CD4-positive, alpha-beta T cell treated with Interleukin-4 for 1 hour (primary cell): ENCODE measurements around the gene GNAI1.

Source experiments
- DNase-seq, 2 donors: peaks; one replicate each; pipeline ENCODE4 v3.0.0-alpha.2; 2020 to 2022

The GNAI1 gene

GRCh38 chr7:80134536-80135308 is at the start of gene GNAI1:
GNAI1 (plus strand) TSS chr7:80134831; CDS start chr7:80135161, 330 bp downstream.
- no peak for DNase-seq

DNA sequence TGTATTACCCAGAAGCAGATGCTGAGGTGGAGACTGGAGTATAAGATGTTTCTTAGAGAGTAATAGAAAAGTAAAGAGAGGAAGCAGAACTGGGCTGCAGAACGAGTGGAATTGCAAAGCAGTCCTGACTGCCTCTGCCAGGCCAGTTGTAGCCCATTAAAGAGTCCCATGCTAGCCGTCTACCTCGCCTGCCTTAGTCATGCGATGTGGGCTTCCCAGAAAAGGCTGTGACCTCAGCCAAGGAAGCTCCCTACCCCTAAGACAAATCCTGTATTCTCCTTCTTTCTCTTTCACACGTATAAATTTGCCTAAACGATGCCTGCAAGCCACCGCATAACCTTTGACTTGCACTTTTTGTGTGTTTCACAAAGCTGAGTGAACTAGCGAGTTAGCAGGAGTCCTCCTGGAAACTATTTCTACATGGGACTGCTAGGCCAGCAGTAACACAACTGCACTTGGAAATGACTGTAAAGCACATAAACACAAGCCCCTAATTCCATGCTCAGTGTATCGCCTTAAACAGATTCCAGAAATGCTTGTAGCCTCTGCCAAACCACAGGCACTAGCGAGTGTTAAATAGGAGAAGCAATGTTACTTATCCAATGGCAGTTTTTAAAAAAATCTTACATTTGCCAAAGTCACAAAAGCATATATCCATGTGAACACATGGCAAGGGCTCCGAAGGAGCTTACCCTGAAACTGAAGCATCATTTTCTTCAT is 47.4 kb upstream of the GNAI1 start:
- DNase-seq: no peak

GRCh38 chr7:80087771-80088170 is 46.9 kb upstream of the GNAI1 start:
- no peak for DNase-seq

DNA sequence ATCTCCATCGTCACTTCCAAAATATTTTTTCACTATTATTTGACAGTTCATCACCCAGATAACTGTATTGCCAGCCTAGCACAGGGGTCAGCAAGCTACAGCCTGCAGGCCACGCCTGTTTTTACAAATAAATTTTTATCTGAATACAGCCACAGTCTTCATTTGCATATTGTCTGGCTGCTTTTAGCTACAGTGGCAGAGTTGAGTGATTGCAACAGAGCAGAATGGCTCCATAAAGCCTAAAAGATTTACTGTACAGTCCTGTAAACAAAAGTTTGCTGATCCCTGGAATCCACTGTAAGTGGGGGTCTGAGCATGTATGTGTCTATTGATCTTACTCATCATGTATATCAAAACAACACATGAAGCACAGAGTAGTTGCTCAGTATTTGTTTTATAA is 45.9 kb upstream of the GNAI1 start:
- no peak for DNase-seq

DNA sequence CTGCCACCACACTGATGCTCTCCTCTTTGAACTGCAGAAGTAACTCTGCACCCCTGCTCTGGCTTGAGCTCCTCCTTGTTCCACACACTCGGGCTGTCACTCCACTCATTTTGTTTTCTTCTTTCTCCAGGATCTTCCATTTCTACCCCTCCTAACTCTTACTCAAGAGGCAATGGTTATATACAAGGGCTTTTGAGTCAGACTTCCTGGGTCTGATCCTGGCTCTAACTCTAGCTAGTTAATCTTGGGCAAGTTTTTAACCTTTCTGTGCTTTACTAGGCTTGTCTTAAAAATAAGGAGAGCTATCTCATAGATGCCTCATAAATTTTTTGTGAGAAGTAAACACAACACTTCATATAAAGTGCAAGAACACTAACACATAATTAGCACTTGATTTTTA is 45.3 kb upstream of the GNAI1 start:
- DNase-seq: no peak

GRCh38 chr7:80093349-80093748 is 41.3 kb upstream of the GNAI1 start:
- DNase-seq: no peak

DNA sequence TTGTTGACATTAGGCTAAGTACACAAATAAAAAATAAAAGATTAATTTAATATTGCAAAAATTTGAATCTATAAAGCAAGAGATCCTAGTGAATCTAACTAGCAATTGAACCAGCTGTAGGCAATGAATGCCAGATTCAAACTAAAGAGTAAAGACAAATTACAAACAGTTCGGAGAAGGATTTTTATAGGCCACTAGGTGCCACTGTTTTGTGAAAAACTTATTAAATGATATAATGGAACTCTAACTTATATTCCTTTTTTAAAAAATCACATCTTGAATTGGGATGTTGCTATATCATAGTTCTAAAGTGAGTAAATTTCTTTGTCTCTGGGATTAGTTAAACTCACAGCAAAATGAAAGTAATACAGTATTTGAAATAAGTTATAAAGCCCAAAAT is 39.1 kb upstream of the GNAI1 start:
- DNase-seq: no peak

DNA sequence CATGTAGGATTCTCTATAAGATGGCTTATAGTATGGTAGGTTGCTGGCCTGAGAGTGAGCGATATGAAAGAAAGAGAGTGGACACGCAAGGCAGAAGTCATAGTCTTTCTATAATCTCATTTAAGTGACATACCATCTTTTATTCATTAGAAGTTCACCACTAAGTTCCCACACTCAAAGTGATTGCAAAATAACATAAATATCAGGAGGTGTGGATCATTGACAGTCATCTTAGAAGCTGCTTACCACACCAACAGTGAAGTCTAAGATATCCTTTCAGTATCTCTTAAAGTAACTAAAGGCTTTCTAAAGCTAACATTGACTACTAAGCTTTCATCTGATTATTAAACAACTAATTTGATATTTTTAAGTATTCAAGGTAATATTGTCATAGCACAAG is 36.9 kb upstream of the GNAI1 start:
- DNase-seq: no peak

DNA sequence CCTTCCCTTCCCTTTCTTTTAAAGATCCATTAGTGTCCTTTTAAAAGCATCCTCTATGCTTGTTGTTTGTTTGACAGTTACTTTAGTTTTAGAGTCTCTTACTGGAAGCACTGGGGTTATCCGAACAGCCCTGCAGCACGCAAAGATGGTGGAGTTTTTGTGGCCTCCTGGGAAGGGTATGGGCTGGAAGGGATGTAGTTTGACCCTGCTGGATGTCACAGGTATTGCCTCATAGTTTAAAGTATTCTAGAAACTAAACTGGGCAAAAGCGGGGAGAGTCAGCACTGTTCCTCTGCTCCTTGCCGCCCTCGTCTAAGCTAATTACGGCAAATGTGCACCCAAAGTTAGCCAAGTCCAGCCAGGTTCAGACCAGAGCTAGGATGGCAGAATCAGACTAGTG is 35.8 kb upstream of the GNAI1 start:
- DNase-seq: no peak

DNA sequence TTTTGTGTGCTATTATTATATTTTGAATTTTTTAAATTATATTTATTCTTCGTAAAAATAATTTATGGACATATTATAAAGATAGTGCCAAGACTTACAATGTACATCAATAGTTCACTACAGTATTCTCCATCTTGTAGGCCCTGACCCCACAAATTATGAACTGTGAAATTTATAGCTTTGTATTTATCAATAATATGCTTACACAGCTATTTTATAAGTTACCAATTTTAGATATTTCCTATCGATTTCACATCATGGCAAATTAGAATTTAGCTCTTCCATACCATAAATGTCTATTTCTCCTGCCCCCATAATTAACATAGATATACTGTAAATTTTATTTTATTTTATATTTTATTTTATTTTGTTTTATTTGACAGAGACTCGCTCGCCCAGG is 34.4 kb upstream of the GNAI1 start:
- no peak for DNase-seq

DNA sequence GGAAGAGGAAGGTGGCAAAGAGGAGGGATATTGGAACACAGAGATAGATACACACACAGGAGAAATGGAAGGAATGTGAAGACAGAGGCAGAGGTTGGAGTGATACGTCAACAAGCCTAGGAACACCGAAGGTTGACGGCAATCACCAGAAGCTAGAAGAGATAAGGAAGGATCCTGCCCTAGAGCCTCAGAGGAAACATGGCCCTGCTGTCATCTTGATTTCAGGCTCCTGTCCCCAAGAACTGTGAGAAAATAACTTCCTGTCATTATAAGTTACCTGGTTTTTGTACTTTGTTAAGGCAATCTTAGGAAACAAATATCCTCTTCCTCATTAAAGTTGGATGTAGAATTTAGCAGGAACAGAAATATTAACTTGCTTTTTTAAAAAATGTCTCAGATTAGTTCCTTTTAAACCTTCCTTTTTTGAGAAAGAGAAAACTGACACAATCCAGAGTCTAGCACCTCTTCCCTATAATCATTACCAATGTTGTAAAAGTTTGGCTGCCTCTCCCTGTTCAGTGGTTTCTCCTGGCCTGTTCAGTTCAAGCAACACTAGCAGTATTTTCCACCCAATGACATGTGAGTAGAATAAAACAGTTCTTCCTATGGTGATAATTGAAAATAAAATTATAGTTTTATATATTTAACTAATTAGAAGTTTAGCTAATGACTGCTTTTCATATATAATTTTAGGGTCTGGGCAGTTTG is 28.8 kb upstream of the GNAI1 start:
- no peak for DNase-seq

DNA sequence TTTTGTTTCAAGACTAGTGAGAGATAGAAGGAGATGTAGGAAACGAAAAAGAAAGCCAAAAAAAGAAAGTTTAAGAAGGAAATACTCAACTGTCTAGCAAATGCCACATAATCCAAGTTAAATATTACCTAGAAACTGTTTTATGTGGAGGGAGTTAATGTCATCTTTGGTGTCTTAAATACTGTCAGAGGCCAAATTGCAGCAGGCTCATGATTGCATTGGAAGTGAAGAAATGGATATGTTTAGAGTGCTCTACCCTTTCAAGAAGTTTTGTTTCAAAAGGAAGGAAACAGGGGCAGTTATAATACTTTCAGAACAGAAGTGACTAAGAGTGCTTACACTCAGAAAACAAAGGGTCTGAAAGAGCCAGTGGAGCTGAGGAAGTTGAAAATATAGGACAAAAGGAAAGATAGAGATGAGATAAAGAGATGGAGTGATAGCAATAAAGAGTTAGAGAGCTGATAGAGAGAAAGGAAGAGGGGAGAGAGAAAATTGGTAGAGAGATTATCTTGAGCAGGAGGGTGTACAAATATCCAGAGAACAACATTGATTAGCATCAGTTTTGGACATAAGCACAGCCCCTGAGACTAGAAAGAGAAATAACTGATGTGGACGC is 28.0 kb upstream of the GNAI1 start:
- no peak for DNase-seq

DNA sequence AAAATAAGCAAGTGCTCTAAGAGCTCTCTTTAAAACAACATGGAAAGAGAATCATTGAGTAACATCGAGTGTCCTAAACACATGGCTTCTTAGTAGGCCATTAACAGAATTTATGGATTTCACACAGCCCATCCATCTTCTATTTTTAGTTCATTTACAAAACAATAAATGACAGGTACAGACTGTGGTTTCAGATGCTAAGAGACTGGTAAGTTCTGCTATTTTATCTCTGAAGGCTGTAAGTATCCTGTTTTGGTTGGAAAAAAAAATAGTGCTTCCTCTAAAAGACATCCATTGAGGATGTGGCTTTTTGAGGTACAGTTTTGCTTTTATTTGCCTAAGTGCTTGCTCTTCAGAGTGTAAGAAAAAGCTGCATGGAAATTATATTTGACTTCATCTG is 27.4 kb upstream of the GNAI1 start:
- DNase-seq: no peak

DNA sequence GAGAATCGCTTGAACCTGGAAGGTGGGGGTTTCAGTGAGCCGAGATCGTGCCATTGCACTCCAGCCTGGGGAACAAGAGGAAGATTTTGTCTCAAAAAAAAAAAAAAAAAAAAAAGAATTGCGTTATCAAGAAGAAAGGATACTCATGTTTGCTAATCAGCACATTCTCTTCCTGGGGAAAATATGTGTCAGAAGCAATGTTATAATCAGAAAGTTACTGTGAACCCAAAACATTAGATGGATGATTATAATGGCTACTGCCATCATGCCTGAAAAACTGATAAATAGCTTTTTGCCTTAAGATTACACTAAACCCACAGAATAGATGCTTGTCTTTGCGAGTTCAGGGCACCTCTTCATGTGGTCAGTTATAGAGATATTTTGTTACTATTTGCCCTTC is 24.3 kb upstream of the GNAI1 start:
- DNase-seq: no peak

DNA sequence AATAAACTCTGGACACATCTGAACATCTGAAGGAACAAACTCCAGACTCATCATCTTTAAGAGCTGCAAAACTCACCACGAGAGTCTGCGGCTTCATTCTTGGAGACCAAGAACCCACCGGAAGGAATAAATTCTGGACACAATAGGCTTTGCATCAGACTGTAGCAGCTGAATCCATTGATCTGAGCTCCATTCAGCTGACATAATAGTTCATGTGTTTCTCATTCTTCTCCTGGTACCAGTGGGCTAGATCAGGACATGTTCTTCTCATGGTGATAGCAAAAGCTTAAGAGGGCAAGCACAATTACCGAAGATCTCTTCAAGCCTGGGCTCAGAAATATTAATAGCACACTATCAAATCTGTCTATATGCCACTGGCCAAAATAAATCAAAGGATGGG is 20.5 kb upstream of the GNAI1 start:
- DNase-seq: no peak

DNA sequence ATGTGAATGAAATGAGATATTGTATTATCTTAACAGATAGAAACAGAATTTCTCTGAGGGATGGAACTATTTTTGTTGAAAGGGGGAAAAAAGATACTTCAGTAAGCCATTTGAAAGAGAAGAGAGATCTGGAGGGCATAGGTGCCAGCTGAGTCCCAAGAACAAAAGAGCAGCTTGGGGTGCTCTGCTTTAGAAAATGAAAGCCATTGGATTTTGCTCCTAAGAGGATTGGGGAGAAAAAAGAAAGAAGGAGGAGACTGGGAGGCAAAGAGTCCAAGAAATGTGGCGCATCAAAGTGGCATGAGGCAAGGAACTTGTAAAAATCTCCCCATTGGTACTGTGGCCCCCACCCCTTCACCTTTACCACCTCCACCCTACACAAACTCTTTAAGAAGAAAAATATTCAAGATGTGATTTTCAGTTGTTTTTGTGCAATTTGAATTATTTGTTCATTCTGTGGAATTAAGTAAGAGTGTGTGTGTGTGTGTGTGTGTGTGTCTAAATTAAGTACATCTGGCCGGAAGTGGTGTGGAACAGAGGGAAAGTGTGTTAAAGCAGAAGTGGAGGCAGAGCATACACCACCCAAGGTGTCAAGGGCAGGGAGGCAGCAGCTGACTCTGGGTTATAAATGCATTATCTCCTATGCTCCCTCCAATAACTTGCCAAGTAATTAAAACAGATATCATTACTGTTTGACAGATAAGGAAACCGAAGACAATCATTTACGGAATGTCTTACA is 9.9 kb upstream of the GNAI1 start:
- DNase-seq: peak in 1 of 2 donors; percentile 12

- DNase-seq: no peak
Observed at GRCh38 chr7:80127412-80128160, 7.0 kb upstream of the GNAI1 start.

DNA sequence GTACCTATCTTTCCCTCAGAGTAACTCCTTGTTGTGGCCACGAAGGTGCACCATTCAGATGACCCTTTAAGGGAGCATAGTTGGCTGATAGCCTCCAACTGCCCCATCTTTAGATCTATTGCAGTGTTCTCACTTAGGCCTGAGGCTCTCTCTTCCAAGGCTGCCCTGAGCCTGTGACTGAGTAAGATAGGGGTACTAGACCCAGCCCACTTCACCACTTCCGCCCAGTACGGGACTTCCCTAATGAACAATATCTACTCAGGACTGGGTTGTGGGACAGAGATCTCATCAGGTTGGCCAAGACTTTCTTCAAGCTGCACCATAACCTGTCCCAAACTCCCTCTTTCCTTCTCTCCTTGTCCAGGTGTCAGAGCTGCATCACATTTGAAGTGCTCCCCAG is 5.7 kb upstream of the GNAI1 start:
- no peak for DNase-seq

- DNase-seq: no peak
Observed at GRCh38 chr7:80129785-80130184, 4.8 kb upstream of the GNAI1 start.

GRCh38 chr7:80131675-80132435 is 2.8 kb upstream of the GNAI1 start:
- DNase-seq: no peak

- no peak for DNase-seq
Observed at GRCh38 chr7:80132594-80132993, 2.0 kb upstream of the GNAI1 start.
